HG03060 (cell line): ENCODE results near the gene IRAK1BP1.
"Not testable (repeated sequence)": the region's sequence is repeated elsewhere in the genome, so short reads cannot be mapped to it uniquely, and the experiment has no call there.

ENCODE experiments used
- ATAC-seq: cut with Tn5 transposase; IDR thresholded peaks from one replicate; pipeline ENCODE4 v1.9.1; 2021; ENCODE audit warnings: low read depth, moderate number of reproducible peaks; ENCODE audit not compliant: unreplicated experiment

The IRAK1BP1 gene

GRCh38 chr6:78883651-78884050, 16.3 kb downstream of the IRAK1BP1 start:
- ATAC-seq = no peak

- ATAC-seq = not testable (repeated sequence)
Measured at GRCh38 chr6:78889901-78890300, 22.6 kb downstream of the IRAK1BP1 start.

- no peak for ATAC-seq
Measured at GRCh38 chr6:78896227-78896626, 28.9 kb downstream of the IRAK1BP1 start.

GRCh38 chr6:78908621-78909020, 41.3 kb downstream of the IRAK1BP1 start:
- no peak for ATAC-seq

- ATAC-seq = no peak
Measured at GRCh38 chr6:78909391-78909790, 42.0 kb downstream of the IRAK1BP1 start.

GRCh38 chr6:78910010-78910409, 42.7 kb downstream of the IRAK1BP1 start:
- no peak for ATAC-seq

- no peak for ATAC-seq
Measured at GRCh38 chr6:78910591-78911171, 43.3 kb downstream of the IRAK1BP1 start.

- ATAC-seq = no peak
Measured at GRCh38 chr6:78911218-78911940, 44.0 kb downstream of the IRAK1BP1 start.

- ATAC-seq = no peak
Measured at GRCh38 chr6:78916411-78916810, 49.1 kb downstream of the IRAK1BP1 start.

GRCh38 chr6:78917788-78918187, 50.4 kb downstream of the IRAK1BP1 start:
- ATAC-seq = no peak

- not testable (repeated sequence) for ATAC-seq
Measured at GRCh38 chr6:78921168-78921567, 53.8 kb downstream of the IRAK1BP1 start.

GRCh38 chr6:78925317-78925716, 58.0 kb downstream of the IRAK1BP1 start:
- ATAC-seq = no peak

- no peak for ATAC-seq
Measured at GRCh38 chr6:78935553-78935952, 68.2 kb downstream of the IRAK1BP1 start.

- no peak for ATAC-seq
Measured at GRCh38 chr6:78936515-78936914, 69.2 kb downstream of the IRAK1BP1 start.

- no peak for ATAC-seq
Measured at GRCh38 chr6:78942446-78942845, 75.1 kb downstream of the IRAK1BP1 start.

- no peak for ATAC-seq
Measured at GRCh38 chr6:78947529-78947928, 80.2 kb downstream of the IRAK1BP1 start.

GRCh38 chr6:78947962-78948361, 80.6 kb downstream of the IRAK1BP1 start:
- no peak for ATAC-seq

GRCh38 chr6:78948785-78949184, 81.4 kb downstream of the IRAK1BP1 start:
- ATAC-seq = no peak

- no peak for ATAC-seq
Measured at GRCh38 chr6:78952362-78952761, 85.0 kb downstream of the IRAK1BP1 start.
